PC-9 (cell line): ENCODE data around the gene IGF2BP1.

ENCODE experiments used
- CTCF ChIP-seq: fragments of 200-600 bp; sonication (generic); conservative IDR thresholded peaks from 2 replicates; pipeline ENCODE4 v1.6.1; 2017; ENCODE audit warnings: mixed run types, antibody characterized with exemption, mild to moderate bottlenecking, moderate library complexity
- EZH2 ChIP-seq: fragments of 200-600 bp; sonication (generic); IDR thresholded peaks from 2 replicates; pipeline ENCODE4 v1.8.0; 2017; ENCODE audit warnings: antibody characterized with exemption, low read depth

- TF ChIP-seq CTCF (no peak), EZH2 (no peak)
These were observed 24.5 kb upstream of the IGF2BP1 start for GRCh38 chr17:48972749-48973097.
